Measurements from ENCODE around the gene PCDHA9.
"Not testable (repeated sequence)": the region's sequence is repeated elsewhere in the genome, so short reads cannot be mapped to it uniquely, and the experiment has no call there.

The PCDHA9 gene, protein sequence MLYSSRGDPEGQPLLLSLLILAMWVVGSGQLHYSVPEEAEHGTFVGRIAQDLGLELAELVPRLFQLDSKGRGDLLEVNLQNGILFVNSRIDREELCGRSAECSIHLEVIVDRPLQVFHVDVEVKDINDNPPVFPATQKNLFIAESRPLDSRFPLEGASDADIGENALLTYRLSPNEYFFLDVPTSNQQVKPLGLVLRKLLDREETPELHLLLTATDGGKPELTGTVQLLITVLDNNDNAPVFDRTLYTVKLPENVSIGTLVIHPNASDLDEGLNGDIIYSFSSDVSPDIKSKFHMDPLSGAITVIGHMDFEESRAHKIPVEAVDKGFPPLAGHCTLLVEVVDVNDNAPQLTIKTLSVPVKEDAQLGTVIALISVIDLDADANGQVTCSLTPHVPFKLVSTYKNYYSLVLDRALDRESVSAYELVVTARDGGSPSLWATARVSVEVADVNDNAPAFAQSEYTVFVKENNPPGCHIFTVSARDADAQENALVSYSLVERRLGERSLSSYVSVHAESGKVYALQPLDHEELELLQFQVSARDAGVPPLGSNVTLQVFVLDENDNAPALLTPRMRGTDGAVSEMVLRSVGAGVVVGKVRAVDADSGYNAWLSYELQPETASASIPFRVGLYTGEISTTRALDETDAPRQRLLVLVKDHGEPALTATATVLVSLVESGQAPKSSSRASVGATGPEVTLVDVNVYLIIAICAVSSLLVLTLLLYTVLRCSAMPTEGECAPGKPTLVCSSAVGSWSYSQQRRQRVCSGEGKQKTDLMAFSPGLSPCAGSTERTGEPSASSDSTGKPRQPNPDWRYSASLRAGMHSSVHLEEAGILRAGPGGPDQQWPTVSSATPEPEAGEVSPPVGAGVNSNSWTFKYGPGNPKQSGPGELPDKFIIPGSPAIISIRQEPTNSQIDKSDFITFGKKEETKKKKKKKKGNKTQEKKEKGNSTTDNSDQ

DNA sequence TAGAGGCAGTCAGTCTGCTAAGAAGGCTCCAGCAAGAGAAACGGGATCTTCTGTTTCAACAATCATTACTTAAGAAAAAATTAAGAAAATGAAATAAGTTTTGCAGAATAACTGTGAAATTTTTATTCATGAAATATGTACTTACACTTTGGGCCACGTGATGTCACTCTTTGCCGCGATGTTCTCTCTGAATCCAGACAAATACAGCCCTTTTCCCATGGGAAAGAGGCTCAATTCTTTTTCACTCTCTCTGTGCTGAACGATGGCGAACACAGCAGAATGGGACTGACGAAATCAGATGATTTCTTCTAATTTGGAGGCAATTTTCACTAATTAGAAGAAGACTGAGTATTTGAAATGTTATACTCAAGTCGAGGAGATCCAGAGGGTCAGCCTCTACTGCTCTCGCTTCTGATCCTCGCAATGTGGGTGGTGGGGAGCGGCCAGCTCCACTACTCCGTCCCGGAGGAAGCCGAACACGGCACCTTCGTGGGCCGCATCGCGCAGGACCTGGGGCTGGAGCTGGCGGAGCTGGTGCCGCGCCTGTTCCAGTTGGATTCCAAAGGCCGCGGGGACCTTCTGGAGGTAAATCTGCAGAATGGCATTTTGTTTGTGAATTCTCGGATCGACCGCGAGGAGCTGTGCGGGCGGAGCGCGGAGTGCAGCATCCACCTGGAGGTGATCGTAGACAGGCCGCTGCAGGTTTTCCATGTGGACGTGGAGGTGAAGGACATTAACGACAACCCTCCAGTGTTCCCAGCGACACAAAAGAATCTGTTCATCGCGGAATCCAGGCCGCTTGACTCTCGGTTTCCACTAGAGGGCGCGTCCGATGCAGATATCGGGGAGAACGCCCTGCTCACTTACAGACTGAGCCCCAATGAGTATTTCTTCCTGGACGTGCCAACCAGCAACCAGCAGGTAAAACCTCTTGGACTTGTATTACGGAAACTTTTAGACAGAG is at the start of gene PCDHA9:
TSS of gene PCDHA9 (plus strand) at position 244 of the 964 bp plus-strand sequence. CDS start at position 358, 114 bp downstream.
- DNase-seq (ENCODE audit: low read depth, low spot score), result not testable (repeated sequence)

DNA sequence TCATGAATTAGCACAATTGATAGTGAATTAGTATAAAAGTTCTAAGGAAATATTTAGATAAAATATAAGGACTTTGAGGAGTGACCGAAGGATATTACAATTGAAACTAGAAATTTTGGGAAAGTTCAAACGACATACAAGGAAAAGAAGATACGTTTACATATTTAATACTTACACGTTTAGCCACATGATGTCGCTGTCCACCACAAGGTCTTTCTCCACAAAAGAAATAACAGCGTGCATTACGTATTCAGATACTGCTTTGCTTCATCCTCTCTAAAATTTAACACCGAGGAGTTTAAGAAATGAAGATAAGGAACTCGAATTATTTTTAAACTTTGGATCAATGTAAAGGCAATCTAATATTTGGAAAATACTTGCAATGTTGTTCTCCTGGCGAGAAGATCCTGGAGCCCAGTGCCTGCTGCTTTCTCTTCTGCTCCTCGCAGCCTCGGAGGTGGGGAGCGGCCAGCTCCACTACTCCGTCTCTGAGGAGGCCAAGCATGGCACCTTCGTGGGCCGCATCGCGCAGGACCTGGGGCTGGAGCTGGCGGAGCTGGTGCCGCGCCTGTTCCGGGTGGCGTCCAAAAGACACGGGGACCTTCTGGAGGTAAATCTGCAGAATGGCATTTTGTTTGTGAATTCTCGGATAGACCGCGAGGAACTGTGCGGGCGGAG is 47.2 kb upstream of the PCDHA9 start, which contains the start of gene PCDHA3:
TSS of gene PCDHA3 (plus strand) at position 242 of the 678 bp plus-strand sequence.
- peak; percentile 5 for DNase-seq (ENCODE audit: low read depth, low spot score)

DNA sequence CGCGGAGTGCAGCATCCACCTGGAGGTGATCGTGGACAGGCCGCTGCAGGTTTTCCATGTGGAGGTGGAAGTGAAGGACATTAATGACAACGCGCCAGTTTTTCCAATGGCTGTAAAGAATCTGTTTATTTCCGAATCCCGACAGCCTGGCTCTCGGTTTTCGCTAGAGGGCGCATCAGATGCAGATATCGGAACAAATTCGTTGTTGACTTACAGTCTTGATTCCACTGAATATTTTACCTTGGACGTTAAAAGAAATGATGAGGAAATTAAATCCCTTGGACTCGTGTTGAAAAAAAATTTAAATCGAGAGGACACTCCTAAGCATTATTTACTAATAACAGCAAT is 46.7 kb upstream of the PCDHA9 start:
- DNase-seq (ENCODE audit: low read depth, low spot score), result no peak

DNA sequence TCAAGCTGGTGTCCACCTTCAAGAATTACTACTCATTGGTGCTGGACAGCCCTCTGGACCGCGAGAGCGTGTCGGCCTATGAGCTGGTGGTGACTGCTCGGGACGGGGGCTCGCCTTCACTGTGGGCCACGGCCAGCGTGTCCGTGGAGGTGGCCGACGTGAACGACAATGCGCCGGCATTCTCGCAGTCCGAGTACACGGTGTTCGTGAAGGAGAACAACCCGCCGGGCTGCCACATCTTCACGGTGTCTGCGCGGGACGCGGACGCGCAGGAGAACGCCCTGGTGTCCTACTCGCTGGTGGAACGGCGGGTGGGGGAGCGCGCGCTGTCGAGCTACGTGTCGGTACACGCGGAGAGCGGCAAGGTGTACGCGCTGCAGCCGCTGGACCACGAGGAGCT is 45.8 kb upstream of the PCDHA9 start:
- DNase-seq (ENCODE audit: low read depth, low spot score), result not testable (repeated sequence)

DNA sequence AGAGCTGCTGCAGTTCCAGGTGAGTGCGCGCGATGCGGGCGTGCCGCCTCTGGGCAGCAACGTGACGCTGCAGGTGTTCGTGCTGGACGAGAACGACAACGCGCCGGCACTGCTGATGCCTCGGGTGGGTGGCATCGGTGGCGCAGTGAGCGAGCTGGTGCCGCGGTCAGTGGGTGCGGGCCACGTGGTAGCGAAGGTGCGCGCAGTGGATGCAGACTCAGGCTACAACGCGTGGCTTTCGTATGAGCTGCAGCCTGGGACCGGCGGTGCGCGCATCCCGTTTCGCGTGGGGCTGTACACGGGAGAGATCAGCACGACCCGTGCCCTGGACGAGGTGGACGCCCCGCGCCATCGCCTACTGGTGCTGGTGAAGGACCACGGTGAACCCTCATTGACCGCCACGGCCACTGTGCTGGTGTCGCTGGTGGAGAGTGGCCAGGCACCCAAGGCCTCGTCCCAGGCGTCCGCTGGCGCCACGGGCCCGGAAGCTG is 45.4 kb upstream of the PCDHA9 start:
- no peak for DNase-seq (ENCODE audit: low read depth, low spot score)

DNA sequence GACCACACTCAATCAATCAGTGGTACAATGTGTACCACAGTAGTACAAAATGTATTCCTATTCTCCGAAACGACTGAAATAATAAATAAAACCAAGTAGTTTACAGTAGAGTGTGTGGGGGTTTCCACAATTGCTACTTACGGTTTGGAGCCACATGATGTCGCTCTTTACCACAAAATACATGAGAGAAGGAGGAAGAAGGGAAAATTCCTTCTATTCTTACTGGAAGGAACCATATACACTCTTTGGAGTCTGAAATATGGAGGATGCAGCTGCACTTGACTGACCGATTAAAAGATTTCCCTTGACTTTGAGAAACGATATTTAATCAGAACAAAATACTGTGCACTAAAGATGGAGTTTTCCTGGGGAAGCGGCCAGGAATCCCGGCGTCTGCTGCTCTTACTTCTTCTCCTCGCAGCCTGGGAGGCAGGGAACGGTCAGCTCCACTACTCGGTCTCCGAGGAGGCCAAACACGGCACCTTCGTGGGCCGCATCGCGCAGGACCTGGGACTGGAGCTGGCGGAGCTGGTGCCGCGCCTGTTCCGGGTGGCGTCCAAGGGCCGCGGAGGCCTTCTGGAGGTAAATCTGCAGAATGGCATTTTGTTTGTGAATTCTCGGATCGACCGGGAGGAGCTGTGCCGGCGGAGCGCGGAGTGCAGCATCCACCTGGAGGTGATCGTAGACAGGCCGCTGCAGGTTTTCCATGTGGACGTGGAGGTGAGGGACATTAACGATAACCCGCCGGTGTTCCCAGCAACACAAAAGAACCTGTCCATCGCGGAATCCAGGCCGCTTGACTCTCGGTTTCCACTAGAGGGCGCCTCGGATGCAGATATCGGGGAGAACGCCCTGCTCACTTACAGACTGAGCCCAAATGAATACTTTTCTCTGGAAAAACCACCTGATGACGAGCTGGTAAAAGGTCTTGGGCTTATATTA is 41.1 kb upstream of the PCDHA9 start, which contains the start of gene PCDHA4:
TSS of gene PCDHA4 (plus strand) at position 235 of the 942 bp plus-strand sequence.
- DNase-seq (ENCODE audit: low read depth, low spot score), result peak; percentile 14

DNA sequence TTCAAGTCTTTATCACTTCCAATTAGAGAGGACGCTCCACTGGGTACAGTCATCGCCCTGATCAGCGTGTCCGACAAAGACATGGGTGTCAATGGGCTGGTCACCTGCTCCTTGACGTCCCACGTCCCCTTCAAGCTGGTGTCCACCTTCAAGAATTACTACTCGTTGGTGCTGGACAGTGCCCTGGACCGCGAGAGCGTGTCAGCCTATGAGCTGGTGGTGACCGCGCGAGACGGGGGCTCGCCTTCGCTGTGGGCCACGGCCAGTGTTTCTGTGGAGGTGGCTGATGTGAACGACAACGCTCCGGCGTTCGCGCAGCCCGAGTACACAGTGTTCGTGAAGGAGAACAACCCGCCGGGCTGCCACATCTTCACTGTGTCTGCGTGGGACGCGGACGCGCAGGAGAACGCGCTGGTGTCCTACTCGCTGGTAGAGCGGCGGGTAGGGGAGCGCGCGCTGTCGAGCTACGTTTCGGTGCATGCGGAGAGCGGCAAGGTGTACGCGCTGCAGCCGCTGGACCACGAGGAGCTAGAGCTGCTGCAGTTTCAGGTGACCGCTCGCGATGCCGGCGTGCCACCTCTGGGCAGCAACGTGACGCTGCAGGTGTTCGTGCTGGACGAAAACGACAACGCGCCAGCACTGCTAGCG is 39.8 kb upstream of the PCDHA9 start:
- DNase-seq (ENCODE audit: low read depth, low spot score), result not testable (repeated sequence)

DNA sequence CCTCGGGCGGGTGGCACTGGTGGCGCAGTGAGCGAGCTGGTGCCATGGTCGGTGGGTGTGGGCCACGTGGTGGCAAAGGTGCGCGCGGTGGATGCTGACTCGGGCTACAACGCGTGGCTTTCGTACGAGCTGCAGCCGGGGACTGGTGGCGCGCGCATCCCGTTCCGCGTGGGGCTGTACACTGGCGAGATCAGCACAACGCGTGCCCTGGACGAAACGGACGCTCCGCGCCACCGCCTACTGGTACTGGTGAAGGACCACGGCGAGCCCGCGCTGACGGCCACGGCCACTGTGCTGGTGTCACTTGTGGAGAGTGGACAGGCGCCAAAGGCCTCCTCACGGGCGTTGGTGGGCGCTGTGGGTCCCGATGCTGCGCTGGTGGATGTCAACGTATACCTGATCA is 39.3 kb upstream of the PCDHA9 start:
- DNase-seq (ENCODE audit: low read depth, low spot score), result no peak

DNA sequence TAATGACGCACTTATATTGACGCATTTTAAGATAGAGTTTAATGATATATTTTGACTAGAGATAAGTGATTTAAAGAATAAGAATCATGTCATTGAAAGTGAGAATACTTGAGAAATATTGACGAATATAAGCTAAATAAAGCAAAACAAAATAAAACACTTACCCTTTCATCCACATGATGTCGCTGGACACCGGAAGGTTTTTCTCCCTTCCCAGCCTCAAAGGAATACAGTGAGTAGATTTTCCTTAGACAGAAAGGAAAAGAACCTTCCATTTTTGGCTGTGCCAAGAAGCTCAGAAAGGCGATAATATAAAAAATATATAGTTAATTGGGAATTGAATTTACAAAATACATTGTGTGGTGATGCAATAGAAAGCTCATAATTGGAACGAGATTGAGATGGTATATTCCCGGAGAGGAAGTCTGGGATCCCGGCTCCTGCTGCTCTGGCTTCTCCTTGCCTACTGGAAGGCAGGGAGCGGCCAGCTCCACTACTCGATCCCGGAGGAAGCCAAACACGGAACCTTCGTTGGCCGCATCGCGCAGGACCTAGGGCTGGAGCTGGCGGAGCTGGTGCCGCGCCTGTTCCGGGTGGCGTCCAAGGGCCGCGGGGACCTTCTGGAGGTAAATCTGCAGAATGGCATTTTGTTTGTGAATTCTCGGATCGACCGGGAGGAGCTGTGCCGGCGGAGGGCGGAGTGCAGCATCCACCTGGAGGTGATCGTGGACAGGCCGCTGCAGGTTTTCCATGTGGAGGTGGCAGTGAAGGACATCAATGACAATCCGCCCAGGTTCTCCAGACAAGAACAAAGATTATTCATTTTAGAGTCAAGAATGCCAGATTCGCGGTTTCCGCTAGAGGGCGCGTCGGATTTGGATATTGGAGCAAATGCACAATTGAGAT is 26.6 kb upstream of the PCDHA9 start, which contains the start of gene PCDHA5:
TSS of gene PCDHA5 (plus strand) at position 239 of the 906 bp plus-strand sequence.
- DNase-seq (ENCODE audit: low read depth, low spot score), result peak; percentile 7

DNA sequence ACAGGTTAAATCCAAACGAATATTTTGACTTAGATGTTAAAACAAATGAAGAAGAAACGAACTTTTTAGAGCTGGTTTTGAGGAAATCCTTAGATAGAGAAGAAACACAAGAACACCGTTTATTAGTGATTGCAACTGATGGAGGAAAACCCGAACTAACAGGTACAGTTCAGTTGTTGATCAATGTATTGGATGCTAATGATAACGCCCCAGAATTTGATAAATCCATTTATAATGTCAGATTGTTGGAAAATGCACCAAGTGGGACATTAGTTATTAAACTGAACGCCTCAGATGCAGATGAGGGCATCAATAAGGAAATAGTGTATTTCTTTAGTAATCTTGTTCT is 25.9 kb upstream of the PCDHA9 start:
- DNase-seq (ENCODE audit: low read depth, low spot score), result no peak

DNA sequence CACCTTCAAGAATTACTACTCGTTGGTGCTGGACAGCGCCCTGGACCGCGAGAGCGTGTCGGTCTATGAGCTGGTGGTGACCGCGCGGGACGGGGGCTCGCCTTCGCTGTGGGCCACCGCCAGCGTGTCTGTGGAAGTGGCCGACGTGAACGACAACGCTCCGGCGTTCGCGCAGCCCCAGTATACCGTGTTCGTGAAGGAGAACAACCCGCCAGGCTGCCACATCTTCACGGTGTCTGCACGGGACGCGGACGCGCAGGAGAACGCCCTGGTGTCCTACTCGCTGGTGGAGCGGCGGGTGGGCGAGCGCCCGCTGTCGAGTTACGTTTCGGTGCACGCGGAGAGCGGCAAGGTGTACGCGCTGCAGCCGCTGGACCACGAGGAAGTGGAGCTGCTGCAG is 25.2 kb upstream of the PCDHA9 start:
- not testable (repeated sequence) for DNase-seq (ENCODE audit: low read depth, low spot score)

DNA sequence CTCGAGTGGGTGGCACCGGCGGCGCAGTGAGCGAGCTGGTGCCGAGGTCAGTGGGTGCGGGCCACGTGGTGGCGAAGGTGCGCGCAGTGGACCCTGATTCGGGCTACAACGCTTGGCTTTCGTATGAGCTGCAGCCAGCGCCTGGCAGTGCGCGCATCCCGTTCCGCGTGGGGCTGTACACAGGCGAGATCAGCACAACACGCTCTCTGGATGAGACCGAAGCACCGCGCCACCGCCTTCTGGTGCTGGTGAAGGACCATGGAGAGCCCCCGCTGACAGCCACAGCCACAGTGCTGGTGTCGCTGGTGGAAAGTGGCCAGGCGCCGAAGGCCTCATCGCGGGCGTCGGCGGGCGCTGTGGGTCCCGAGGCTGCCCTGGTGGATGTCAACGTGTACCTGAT is 24.7 kb upstream of the PCDHA9 start:
- DNase-seq (ENCODE audit: low read depth, low spot score), result no peak

DNA sequence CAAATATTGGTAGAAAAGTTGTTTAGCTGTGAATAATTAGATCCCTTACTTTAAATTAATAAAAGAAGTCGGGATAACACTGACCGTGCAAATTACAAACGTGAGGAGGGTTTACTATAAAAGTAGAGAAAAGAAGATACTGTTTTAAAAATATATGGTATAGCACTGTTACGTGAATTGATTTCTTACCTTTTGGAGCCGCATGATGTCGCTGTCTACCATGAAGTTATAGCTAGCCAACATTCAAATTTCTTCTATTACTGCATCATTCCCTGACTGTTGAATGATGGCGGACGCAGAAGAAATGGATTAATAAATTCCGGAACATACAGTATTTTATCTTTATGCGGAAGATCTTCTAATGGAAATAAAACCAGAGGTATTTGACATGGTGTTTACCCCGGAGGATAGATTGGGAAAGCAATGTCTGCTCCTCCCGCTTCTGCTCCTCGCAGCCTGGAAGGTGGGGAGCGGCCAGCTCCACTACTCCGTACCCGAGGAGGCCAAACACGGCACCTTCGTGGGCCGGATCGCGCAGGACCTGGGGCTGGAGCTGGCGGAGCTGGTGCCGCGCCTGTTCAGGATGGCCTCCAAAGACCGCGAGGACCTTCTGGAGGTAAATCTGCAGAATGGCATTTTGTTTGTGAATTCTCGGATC is 20.3 kb upstream of the PCDHA9 start, which contains the start of gene PCDHA6:
TSS of gene PCDHA6 (plus strand) at position 257 of the 658 bp plus-strand sequence. CDS start at position 389, 132 bp downstream.
- DNase-seq (ENCODE audit: low read depth, low spot score), result no peak

DNA sequence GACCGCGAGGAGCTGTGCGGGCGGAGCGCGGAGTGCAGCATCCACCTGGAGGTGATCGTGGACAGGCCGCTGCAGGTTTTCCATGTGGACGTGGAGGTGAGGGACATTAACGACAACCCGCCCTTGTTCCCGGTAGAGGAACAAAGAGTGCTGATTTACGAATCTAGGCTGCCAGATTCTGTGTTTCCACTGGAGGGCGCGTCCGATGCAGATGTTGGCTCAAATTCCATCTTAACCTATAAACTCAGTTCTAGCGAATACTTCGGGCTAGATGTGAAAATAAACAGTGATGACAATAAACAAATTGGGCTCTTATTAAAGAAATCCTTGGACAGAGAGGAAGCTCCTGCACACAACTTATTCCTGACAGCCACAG is 19.8 kb upstream of the PCDHA9 start:
- DNase-seq (ENCODE audit: low read depth, low spot score), result no peak

DNA sequence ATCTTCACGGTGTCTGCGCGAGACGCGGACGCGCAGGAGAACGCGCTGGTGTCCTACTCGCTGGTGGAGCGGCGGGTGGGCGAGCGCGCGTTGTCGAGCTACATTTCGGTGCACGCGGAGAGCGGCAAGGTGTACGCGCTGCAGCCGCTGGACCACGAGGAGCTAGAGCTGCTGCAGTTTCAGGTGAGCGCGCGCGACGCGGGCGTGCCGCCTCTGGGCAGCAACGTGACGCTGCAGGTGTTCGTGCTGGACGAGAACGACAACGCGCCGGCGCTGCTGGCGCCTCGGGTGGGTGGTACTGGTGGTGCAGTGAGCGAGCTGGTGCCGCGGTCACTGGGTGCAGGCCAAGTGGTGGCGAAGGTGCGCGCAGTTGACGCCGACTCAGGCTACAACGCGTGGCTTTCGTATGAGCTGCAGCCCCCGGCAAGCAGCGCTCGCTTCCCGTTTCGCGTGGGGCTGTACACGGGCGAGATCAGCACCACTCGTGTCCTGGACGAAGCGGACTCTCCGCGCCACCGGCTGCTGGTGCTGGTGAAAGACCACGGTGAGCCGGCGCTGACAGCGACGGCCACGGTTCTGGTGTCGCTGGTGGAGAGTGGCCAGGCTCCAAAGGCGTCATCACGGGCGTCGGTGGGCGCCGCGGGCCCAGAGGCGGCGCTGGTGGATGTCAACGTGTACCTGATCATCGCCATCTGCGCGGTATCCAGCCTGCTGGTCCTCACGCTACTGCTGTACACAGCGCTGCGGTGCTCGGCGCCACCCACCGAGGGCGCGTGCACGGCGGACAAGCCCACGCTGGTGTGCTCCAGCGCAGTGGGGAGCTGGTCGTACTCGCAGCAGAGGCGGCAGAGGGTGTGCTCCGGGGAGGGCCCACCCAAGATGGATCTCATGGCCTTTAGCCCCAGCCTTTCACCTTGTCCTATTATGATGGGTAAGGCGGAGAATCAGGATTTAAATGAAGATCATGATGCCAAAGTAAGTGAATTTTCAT is 18.4 kb upstream of the PCDHA9 start:
- DNase-seq (ENCODE audit: low read depth, low spot score), result not testable (repeated sequence)

DNA sequence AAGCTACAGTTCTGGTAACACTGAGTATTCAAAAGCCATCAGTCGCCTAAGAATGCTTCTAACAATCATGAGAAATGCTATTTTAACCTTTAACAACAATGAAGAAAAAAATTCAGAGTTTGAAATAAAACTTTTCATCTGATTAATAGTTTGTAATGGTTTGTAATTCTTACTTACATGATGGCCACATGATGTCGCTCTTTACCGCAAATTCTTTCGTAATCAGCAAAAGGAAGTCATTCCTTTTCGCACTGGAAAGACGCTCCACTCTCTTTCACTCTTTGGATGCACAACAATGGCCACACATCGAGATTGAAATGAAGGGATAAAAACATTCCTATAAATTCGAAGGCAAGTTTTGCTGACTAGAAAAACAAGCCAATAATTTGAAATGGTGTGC is 14.2 kb upstream of the PCDHA9 start, which contains the start of gene PCDHA7:
TSS of gene PCDHA7 (plus strand) at position 277 of the 400 bp plus-strand sequence. CDS start at position 392, 115 bp downstream.
- DNase-seq (ENCODE audit: low read depth, low spot score), result peak; percentile 3
